Kidney epithelial cell (primary cell): Measurements from ENCODE around the gene FYN. TPM values are rescaled to one million over a fixed set of nuclear protein-coding genes. Genes with fewer than 3 reads are reported as not detected.

Experiments
- DNase-seq: peaks from one replicate; pipeline ENCODE4 v3.0.0-alpha.2; 2010; ENCODE audit warnings: low read depth
- H3K27me3 ChIP-seq: 2 replicates; pipeline ENCODE4 v1.6.0; 2011; ENCODE audit warnings: low read length; ENCODE audit not compliant: control insufficient read depth, insufficient read depth
- H3K36me3 ChIP-seq: 2 replicates; pipeline ENCODE4 v1.5.1; 2011; ENCODE audit warnings: low read length; ENCODE audit not compliant: control insufficient read depth, insufficient read depth
- H3K4me3 ChIP-seq: 2 replicates; pipeline ENCODE4 v1.5.1; 2011; ENCODE audit warnings: low read depth, mild to moderate bottlenecking, control low read depth, low read length
- total RNA-seq: library from RNA; depleted of rRNA; stranded (reverse); fragments of >200 nt; gene quantifications from 2 replicates; pipeline ENCODE4 v1.2.3, GENCODE V29; 2015
- TF ChIP-seq, protein P1 (sequence below): IDR thresholded peaks from 2 replicates; pipeline ENCODE4 v1.5.1; 2011; ENCODE audit warnings: mild to moderate bottlenecking, moderate library complexity, low read length, control low read depth, inconsistent platforms; ENCODE audit not compliant: insufficient read depth, poor library complexity, severe bottlenecking

The FYN gene
- total RNA-seq, 1 donor from 2014 or later, result 133 TPM

DNA sequence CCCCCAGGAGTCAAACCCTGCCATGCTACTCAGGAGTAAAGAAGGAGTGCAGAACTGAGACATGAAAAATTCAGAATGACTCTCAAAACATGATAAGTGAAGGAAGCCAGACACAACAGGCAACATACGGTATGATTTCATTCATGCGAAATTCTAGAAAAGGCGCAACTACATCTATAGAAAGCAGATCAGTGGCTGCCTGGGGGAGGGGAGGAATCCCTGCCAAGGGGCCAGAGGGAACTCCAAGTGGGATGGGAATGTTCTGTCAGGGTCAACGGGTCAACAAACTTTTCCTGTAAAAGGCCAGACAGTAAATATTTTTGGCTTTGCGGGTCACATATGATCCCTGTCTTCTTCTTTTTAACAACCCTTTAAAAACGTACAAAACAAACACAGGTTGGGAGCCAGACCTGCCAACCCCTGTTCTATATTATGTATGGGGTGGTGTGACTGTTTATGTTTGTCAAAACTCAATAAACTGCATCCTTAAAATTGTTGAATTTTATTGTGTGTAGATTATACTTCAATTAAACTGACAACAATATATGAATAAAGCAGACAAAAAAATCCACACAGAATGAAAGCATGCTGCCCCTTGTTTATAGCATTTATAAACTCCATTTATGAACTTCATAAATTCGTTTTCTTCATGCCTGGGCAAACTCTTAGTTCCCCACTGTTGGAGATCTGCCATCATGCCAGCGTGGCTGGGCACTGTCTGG is 211.0 kb downstream of the FYN start:
- no peak for DNase-seq
- Histone ChIP-seq H3K4me3 (no peak overlapping the region), H3K36me3 (no peaks in the 10 kb centered on the region)

DNA sequence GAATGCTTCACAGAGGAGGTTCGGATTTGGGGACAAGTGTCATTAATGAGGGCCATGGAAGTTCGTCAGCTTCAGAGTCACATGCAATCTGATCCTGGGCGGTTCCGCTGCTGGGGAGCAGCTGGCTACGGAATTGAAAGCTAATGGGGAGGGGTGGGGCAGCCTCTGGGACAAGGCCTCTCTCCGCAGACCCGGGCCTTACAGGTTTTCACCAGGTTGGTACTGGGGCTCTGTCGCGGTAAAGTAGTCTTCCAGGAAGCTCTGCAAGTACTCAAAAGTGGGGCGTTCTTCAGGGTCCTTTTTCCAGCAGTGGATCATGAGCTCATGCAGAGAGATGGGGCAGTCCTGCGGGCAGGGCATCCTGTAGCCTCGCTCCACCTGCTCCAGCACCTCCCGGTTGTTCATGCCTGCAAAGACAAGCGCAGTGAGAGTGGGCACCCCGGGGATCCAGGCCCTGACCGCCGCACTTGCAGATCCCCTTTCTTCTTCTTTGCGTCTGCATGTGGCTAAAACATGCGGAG is 211.7 kb downstream of the FYN start:
- no peak for DNase-seq
- TF ChIP-seq, protein P1, sequence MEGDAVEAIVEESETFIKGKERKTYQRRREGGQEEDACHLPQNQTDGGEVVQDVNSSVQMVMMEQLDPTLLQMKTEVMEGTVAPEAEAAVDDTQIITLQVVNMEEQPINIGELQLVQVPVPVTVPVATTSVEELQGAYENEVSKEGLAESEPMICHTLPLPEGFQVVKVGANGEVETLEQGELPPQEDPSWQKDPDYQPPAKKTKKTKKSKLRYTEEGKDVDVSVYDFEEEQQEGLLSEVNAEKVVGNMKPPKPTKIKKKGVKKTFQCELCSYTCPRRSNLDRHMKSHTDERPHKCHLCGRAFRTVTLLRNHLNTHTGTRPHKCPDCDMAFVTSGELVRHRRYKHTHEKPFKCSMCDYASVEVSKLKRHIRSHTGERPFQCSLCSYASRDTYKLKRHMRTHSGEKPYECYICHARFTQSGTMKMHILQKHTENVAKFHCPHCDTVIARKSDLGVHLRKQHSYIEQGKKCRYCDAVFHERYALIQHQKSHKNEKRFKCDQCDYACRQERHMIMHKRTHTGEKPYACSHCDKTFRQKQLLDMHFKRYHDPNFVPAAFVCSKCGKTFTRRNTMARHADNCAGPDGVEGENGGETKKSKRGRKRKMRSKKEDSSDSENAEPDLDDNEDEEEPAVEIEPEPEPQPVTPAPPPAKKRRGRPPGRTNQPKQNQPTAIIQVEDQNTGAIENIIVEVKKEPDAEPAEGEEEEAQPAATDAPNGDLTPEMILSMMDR, result no peak
- no peaks in the 10 kb centered on the region for H3K36me3 ChIP-seq
- no peak overlapping the region for H3K4me3 ChIP-seq
- no peaks in the 10 kb centered on the region for H3K27me3 ChIP-seq

More for the DNA sequence above, 211.0 kb downstream of the FYN start:
- TF ChIP-seq, protein P1, result no peak
- H3K27me3 ChIP-seq, result no peaks in the 10 kb centered on the region

DNA sequence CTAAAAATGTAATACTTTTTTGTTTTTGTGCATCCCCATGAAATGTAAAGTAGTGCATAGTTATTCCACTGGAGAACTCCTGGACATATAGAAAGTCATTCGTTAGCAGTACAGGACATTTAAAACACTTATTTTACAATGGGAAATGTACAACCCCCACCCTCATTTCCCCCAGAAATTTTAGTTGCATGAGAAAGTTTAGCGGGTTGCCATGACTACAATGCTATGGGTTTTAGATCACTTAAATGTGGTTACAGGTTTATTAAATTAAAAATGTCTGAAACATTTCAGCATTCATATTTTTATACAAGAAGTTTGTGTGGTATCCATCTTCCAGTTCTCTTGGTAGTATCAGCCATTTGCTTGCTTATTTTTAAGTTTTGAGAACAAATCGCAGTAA is 212.7 kb downstream of the FYN start:
- DNase-seq, result no peak
- TF ChIP-seq, protein P1, result no peak
- Histone ChIP-seq H3K27me3 (no peaks in the 10 kb centered on the region), H3K4me3 (no peak overlapping the region), H3K36me3 (no peaks in the 10 kb centered on the region)

DNA sequence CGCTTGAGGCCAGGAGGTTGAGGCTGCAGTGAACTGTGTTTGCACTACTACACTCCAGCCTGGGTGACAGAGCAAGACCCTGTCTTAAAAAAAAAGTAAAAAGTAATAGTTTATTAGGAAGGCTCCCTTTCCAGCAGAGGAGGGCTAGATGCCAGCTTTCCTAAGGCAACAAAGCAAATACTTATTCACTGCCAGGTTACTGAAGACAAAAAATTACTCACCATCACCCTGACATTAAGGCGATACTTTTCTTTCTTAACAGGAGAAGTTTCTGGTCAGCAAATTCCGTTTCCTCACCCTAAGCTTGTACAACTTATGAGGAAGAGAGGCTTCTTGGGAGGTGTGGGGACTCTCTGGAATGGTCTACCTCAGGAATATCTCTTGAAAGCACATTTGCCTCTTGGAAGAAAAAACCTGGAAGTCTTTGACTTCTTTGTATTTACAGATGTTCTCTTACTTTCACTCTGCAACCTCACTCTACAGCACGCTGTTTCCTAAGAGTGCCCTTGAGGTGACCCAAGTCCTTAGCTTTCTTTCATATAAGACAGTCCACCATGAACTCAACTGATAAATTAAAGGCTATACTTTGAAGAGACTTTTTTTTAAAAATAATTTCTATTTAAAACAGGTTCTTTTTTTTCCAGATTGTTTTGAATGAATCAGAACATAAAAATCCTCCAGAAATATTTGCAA is 214.6 kb downstream of the FYN start:
- Histone ChIP-seq H3K36me3 (no peaks in the 10 kb centered on the region), H3K4me3 (no peak overlapping the region), H3K27me3 (no peaks in the 10 kb centered on the region)
- TF ChIP-seq, protein P1, result no peak
- DNase-seq, result no peak

DNA sequence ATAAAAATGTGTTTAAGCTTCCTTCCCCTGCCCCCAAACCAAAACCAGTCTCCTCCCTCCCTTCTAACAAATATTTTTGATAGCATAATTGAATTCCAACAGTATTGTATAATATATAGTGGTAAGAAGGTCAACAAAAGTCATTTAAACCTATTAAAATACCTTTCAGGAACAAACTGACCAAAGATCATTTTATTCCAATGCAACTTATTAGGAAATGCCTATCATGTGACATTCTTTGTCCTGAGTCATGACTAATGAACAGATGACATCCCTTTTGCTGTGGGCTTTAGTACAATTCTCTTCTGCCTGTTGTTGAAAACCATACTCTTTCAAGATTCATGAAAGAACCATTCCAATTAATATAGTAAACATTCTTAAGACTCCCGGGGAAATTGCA is 216.1 kb downstream of the FYN start:
- peak; percentile 51 for DNase-seq
- Histone ChIP-seq H3K36me3 (no peaks in the 10 kb centered on the region), H3K4me3 (no peak overlapping the region), H3K27me3 (no peaks in the 10 kb centered on the region)
- TF ChIP-seq, protein P1, result no peak
